A673 (cell line): ENCODE results near the gene MOBP. TPM values are rescaled to one million over a fixed set of nuclear protein-coding genes. Genes with fewer than 3 reads are reported as not detected.

Experiments used
- BruUV-seq: library from RNA; stranded (reverse); fragments of 400-500 nt; replicated peaks from 2 replicates; lab custom pipeline; 2021; lab: Mats Ljungman, UMichigan
- CTCF ChIA-PET: fragments of 300-600 bp; sonication (Branson Sonifier 250); formaldehyde crosslinking; loops from one replicate; lab custom pipeline; 2022; ENCODE audit warnings: antibody characterized with exemption; lab: Charles Lee
- POLR2A ChIA-PET: fragments of 300-600 bp; sonication (Branson Sonifier 250); formaldehyde crosslinking; loops from one replicate; lab custom pipeline; 2022; ENCODE audit warnings: antibody characterized with exemption; ENCODE audit not compliant: low non-redundant PET; lab: Charles Lee
- DNase-seq: peaks from one replicate; pipeline ENCODE4 v3.0.0-alpha.2; 2015; ENCODE audit warnings: low spot score
- H3K27ac ChIP-seq: fragments of 200-600 bp; sonication (generic); 2 replicates; pipeline ENCODE4 v1.5.1; 2016; ENCODE audit warnings: mixed run types, low read depth, mild to moderate bottlenecking, mixed read lengths, antibody characterized with exemption, low read length; ENCODE audit not compliant: poor library complexity, severe bottlenecking
- H3K27me3 ChIP-seq: fragments of 200-600 bp; sonication (generic); replicated peaks from 2 replicates; pipeline ENCODE4 v1.6.1; 2017; ENCODE audit warnings: mixed run types, low read depth, mild to moderate bottlenecking, mixed read lengths, antibody characterized with exemption, low read length; ENCODE audit not compliant: insufficient read depth, poor library complexity
- H3K36me3 ChIP-seq: fragments of 200-600 bp; sonication (generic); 2 replicates; pipeline ENCODE4 v1.6.1; 2016; ENCODE audit warnings: mixed run types, mild to moderate bottlenecking, mixed read lengths, antibody characterized with exemption, low read length; ENCODE audit not compliant: insufficient read depth, poor library complexity, severe bottlenecking
- H3K4me1 ChIP-seq: fragments of 200-600 bp; sonication (generic); 2 replicates; pipeline ENCODE4 v1.6.1; 2017; ENCODE audit warnings: mixed run types, mild to moderate bottlenecking, mixed read lengths, antibody characterized with exemption, low read length; ENCODE audit not compliant: insufficient read depth, poor library complexity, severe bottlenecking
- H3K4me3 ChIP-seq: fragments of 200-600 bp; sonication (generic); 2 replicates; pipeline ENCODE4 v1.5.1; 2016; ENCODE audit warnings: low read depth, mixed run types, mild to moderate bottlenecking, mixed read lengths, low read length; ENCODE audit not compliant: poor library complexity, severe bottlenecking
- H3K9me3 ChIP-seq: fragments of 200-600 bp; sonication (generic); 2 replicates; pipeline ENCODE4 v1.6.1; 2016; ENCODE audit warnings: mixed run types, low read depth, mild to moderate bottlenecking, mixed read lengths, antibody characterized with exemption, low read length; ENCODE audit not compliant: poor library complexity, severe bottlenecking
- CTCF ChIP-seq: fragments of 300-800, 200-600 bp; sonication (generic); conservative IDR thresholded peaks from 2 replicates; pipeline ENCODE4 v1.5.1; 2017; ENCODE audit warnings: low read depth, mild to moderate bottlenecking, antibody characterized with exemption, low read length, moderate library complexity, mixed read lengths
- EZH2 ChIP-seq: fragments of 200-600 bp; sonication (generic); IDR thresholded peaks from 2 replicates; pipeline ENCODE4 v1.6.1; 2017; ENCODE audit warnings: borderline replicate concordance, low read depth, mild to moderate bottlenecking, mixed read lengths, antibody characterized with exemption, low read length; ENCODE audit not compliant: poor library complexity, severe bottlenecking
- intact Hi-C: fragments of 100-400 bp; cut with micrococcal nuclease; formaldehyde crosslinking; loops from one replicate; pipeline ENCODE4 v1.10.0; 2022; ENCODE audit not compliant: unreplicated experiment
- total RNA-seq: library from RNA; stranded (reverse); gene quantifications from 2 replicates; pipeline ENCODE4 v1.2.3, GENCODE V29; 2021

MOBP gene
- total RNA-seq, 1 experiment from 2014 or later = 0.19 TPM

GRCh38 chr3:39519554-39520288 lies 52.2 kb downstream of the MOBP start:
- H3K4me1 ChIP-seq = no peaks in the 10 kb centered on the region
- H3K4me3 ChIP-seq = no peak overlapping the region
- ChIA-PET CTCF (no interaction called here), POLR2A (interaction anchor here (0.6 kb wide), 1 partner anchor 56 kb away, joined by 3 read pairs; no protein-coding TSS in a partner anchor)
- H3K9me3 ChIP-seq = no peaks in the 10 kb centered on the region
- intact Hi-C loops = no loop called here
- H3K27ac ChIP-seq = no peak overlapping the region
- no TSS peak for BruUV-seq
- H3K36me3 ChIP-seq = no peaks in the 10 kb centered on the region
- no peaks in the 10 kb centered on the region for H3K27me3 ChIP-seq
- no peak for DNase-seq
- TF ChIP-seq CTCF (no peak), EZH2 (no peak)

GRCh38 chr3:39521456-39521855 lies 54.0 kb downstream of the MOBP start:
- no peak overlapping the region for H3K4me3 ChIP-seq
- H3K9me3 ChIP-seq = no peaks in the 10 kb centered on the region
- no peak overlapping the region for H3K27ac ChIP-seq
- H3K27me3 ChIP-seq = no peaks in the 10 kb centered on the region
- TF ChIP-seq EZH2 = no peak
- no peak for TF ChIP-seq CTCF
- intact Hi-C loops = no loop called here
- BruUV-seq = no TSS peak
- H3K36me3 ChIP-seq = no peaks in the 10 kb centered on the region
- CTCF ChIA-PET = no interaction called here
- POLR2A ChIA-PET = no interaction called here
- H3K4me1 ChIP-seq = no peaks in the 10 kb centered on the region
- no peak for DNase-seq

GRCh38 chr3:39524107-39524506 lies 56.6 kb downstream of the MOBP start:
- intact Hi-C loops = no loop called here
- no TSS peak for BruUV-seq
- no peaks in the 10 kb centered on the region for H3K4me1 ChIP-seq
- no peak for TF ChIP-seq CTCF
- no peak for TF ChIP-seq EZH2
- CTCF ChIA-PET = no interaction called here
- no peaks in the 10 kb centered on the region for H3K27me3 ChIP-seq
- no peaks in the 10 kb centered on the region for H3K36me3 ChIP-seq
- H3K27ac ChIP-seq = no peak overlapping the region
- no peaks in the 10 kb centered on the region for H3K9me3 ChIP-seq
- no peak for DNase-seq
- POLR2A ChIA-PET = no interaction called here
- H3K4me3 ChIP-seq = no peak overlapping the region
